Skin epidermis (tissue), 12 donors: ENCODE measurements around the gene SMPD4.
"Not testable (repeated sequence)": the region's sequence is repeated elsewhere in the genome, so short reads cannot be mapped to it uniquely, and the experiment has no call there.

Experiments
- H3K27ac ChIP-seq, 21 experiments: fragments of 200-600 bp; sonication (generic) in 11 of 21; one replicate each; pipeline ENCODE4 v1.5.0; 2020; ENCODE audit warnings: mild to moderate bottlenecking in 3 of 21, inconsistent platforms in 2 of 21, moderate library complexity in 2 of 21
- H3K4me3 ChIP-seq, 7 experiments: fragments of 200-600 bp; sonication (generic) in 2 of 7; one replicate each; pipeline ENCODE4 v1.5.0; 2020; ENCODE audit warnings: inconsistent platforms in 2 of 7, mild to moderate bottlenecking in 2 of 7, moderate library complexity in 1 of 7

The SMPD4 gene, protein sequence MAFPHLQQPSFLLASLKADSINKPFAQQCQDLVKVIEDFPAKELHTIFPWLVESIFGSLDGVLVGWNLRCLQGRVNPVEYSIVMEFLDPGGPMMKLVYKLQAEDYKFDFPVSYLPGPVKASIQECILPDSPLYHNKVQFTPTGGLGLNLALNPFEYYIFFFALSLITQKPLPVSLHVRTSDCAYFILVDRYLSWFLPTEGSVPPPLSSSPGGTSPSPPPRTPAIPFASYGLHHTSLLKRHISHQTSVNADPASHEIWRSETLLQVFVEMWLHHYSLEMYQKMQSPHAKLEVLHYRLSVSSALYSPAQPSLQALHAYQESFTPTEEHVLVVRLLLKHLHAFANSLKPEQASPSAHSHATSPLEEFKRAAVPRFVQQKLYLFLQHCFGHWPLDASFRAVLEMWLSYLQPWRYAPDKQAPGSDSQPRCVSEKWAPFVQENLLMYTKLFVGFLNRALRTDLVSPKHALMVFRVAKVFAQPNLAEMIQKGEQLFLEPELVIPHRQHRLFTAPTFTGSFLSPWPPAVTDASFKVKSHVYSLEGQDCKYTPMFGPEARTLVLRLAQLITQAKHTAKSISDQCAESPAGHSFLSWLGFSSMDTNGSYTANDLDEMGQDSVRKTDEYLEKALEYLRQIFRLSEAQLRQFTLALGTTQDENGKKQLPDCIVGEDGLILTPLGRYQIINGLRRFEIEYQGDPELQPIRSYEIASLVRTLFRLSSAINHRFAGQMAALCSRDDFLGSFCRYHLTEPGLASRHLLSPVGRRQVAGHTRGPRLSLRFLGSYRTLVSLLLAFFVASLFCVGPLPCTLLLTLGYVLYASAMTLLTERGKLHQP

DNA sequence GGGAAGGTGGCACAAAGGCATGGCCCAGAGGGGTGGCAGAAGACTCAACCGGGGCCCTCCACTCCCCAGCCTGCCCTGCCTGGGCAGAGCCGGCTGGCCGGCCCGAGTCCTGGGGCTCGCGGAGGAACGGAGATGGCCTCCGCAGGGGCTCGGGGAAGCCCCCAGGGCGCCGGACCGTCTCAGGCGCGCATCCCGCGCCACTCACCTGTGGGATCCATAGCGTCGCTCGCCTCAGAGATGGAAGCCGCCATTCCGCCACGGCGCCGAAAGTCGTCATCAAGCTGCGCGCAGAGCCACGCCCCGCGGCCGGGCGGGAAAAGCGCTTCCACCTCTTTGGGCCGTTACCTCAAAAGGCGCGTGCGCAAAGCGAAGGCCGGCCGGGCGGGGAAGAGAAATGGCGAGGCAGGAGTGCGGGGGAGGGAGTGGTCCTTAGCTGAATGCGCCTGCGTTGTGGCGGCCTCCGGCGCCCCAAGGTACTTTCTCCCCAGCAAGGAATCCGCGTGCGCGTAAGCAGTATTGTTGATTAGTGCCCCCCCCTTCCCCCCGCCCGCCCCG is at the start of gene SMPD4:
SMPD4 (minus strand) TSS at position 278 of the 555 bp plus-strand sequence. CDS start 5,010 bp downstream, outside the sequence.
- peak within 1 kb of the TSS; percentile 66 to 100 (median 98) for H3K4me3 ChIP-seq
- H3K27ac ChIP-seq: peak within 1 kb of the TSS; percentile 57 to 98 (median 93)

DNA sequence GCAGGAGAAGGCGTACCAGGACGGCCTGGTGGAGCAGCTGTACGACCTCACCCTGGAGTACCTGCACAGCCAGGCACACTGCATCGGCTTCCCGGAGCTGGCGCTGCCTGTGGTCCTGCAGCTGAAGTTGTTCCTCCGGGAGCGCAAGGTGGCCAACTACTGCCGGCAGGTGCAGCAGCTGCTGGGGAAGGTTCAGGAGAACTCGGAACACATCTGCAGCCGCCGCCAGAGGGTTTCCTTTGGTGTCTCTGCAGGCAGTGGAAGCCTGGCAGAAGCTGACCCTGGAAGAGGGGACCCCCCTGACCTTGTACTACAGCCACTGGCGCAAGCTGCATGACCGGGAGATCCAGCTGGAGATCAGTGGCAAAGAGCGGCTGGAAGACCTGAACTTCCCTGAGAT is 49.5 kb upstream of the SMPD4 start:
- not testable (repeated sequence) for H3K27ac ChIP-seq, H3K4me3 ChIP-seq

DNA sequence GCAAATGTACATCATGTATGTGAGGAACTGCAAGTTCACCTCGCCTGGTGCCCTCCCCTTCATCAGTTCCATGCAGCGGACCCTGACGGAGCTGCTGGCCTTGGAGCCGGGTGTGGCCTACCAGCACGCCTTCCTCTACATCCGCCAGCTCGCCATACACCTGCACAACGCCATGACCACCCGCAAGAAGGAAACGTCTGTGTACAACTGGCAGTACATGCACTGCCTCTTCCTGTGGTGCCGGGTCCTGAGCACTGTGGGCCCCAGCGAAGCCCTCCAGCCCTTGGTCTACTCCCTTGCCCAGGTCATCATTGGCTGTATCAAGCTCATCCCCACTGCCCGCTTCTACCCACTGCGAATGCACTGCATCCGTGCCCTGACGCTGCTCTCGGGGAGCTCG is 49.0 kb upstream of the SMPD4 start:
- H3K4me3 ChIP-seq, H3K27ac ChIP-seq: not testable (repeated sequence)

DNA sequence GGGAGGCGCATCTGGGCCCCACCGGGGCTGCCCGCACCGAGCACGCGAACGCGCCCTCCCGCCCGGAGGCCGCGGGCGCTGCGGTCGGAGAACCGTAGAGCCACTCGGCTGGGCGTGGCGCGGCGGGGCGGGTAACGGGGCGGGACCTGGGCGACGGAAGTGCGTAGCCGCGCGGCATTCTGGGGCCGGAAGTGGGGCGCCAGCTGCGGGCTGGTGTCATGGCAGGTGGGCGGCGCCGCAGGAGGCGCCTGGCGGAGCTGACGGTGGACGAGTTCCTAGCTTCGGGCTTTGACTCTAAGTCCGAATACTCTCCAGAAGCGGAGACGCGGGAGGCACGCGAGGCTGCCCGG is 47.7 kb upstream of the SMPD4 start:
- H3K27ac ChIP-seq, H3K4me3 ChIP-seq: not testable (repeated sequence)

DNA sequence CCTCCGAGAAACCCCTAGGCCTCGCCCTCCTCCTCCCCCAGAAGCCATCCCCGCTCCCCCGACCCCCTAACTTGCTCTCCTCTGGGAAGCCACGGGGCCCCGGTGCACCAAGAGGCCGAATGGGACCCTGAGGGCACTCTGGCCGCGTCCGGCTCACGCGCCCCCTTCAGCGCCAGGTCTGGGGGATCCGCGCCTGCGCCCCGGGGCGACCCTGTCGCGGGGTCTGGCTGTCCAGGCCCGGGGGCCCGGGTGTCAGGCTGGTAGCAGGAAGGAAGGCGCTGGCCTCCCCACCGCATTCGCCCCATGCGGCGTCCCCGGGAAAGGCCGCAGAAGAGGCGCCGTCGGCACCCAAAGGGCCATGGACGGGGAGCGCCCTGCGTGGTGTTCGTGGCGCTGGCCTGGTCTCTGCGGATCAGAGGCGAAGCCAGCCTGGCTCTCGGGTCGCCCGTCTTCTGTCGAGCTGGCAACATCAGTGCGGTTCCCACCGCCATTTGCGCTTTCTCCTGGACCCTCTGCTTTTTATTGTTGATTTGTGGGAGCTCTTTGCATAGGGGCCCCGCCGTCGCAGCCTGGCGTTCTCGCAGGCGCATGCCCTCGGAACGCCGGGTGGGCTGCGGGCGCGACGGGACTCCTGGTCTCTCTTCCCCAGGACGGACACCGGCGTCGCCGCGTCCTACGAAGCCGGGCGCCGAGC is 47.2 kb upstream of the SMPD4 start:
- H3K27ac ChIP-seq, H3K4me3 ChIP-seq: not testable (repeated sequence)

DNA sequence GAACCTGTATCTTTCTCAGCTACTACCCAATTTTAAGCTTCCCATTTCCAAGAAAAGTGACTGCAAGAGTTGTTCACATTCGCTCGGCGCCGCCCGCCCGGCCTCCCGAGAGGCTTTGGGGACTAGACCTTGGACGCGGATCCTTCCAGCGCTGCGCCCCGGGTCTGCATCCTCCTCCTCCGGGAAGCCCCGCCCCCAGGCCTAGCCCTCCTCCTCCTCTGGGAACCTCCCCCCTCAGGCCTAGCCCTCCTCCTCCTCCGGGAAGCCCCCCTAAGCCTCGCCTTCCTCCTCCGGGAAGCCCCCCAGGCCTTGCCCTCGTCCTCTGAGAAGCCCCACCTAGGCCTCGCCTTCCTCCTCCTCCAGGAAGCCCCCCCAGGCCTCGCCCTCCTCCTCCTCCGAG is 46.6 kb upstream of the SMPD4 start:
- not testable (repeated sequence) for H3K4me3 ChIP-seq, H3K27ac ChIP-seq

DNA sequence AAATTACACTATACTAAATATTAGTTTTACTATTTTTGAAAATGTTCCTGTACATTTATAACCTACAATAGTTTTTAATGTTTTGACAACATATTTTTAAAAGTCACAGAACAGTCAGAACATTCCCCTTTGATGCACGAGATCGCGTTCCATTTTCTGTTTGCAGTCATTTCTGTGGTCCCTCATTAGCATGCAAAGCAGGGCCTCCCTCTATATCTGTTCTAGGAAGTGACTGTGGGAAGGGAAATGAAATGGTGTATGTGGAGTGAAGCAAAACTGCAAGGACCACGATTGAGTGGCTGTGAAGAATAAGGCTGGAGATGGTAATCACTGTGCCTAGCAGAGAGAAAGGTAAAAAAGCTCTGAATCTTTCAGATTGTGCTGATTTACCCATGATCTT is 41.1 kb upstream of the SMPD4 start:
- H3K4me3 ChIP-seq, H3K27ac ChIP-seq: not testable (repeated sequence)

DNA sequence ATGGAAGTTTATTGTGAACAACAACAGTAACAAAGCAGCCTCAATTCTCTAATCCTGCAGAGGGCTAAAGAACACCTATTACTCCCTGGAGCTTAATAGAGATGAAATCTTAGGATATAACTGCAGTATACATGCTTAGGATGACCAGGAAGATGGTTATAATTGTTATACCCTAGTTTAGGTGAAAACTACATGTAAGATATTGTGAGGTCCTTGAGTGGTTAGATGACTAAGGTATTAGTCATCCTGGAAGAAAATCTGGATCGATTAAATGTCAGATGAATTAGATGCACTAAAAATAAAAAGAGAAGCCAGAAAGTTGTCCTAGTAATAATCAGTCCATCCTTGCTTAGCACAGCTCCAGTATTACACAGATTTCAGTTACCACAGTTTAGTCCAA is 39.1 kb upstream of the SMPD4 start:
- H3K27ac ChIP-seq, H3K4me3 ChIP-seq: not testable (repeated sequence)

DNA sequence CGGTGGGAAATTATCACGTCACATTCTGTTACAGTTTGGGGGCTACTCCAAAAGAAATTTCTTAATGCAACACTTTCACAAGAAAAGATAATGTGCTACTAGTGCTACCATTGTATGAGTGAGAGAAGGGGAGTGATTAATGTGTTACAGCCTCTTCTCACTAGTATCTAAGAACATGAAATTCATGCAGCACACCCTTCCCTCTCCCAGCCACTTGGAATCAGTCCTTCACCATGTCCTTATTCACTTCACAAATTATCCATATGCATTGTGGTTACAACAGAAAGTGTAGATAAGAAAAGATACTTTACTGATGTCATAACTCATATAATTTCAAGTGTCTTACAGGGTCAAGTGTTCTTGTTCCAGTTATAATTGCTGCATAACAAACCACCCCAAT is 37.7 kb upstream of the SMPD4 start:
- H3K4me3 ChIP-seq, H3K27ac ChIP-seq: not testable (repeated sequence)

DNA sequence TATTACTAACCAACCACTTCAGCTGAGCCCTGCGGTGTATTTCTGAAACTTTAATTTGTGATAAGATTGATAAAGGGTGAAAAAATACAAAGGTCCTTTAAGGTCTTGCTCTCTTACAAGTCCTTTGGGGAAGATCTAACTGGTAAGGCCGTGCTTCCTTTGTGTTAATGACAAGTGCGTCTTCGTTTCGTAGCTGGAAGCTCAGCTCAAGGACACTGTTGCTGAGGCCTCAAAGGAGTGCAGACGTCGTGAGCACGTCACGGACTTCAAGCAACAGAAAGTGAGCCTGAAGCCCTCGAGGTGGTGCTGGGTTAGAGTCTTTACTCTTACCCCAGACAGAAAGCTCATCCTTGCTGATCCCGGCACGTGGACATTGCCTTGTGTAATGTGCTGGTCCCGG is 25.6 kb upstream of the SMPD4 start:
- not testable (repeated sequence) for H3K27ac ChIP-seq, H3K4me3 ChIP-seq

DNA sequence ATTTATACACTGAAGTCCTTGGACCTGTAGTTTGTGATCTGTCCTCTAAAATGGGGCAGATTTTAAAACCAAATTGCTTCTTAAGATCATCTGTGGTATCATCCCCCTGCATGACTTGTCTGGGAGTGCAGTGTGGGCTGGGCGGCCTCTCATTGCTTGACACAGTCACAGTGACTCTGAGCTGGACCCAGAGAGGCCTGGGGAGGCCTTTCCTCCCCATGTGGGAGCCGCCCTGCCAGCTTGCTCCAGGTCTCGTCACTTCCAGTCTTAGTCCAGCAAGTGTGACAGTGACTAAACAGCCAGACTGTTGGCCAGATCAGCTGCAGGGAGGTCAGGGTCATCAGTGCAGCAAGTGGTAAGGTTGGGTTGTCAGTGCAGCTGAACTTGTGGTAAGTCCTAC is 21.7 kb upstream of the SMPD4 start:
- H3K27ac ChIP-seq, H3K4me3 ChIP-seq: not testable (repeated sequence)

DNA sequence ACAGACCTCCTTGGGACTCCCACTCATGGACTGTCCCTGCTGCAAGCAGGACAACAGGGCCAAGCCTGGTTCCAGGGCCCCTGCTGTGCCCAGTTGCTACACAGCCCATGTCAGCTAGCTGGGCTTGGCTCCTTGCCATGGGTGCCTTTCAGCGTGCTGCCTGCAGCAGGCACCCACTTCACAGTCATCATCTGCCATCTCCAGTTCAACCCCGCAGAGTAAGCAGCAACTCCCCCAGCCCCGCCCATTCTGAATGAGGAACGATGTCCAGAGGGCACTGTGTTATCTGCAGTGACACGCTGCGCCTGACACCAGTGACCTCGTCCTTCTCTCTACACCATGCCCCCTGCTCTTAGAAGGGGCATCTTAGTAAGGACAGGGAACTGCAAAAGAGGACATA is 21.1 kb upstream of the SMPD4 start:
- H3K27ac ChIP-seq, H3K4me3 ChIP-seq: not testable (repeated sequence)

DNA sequence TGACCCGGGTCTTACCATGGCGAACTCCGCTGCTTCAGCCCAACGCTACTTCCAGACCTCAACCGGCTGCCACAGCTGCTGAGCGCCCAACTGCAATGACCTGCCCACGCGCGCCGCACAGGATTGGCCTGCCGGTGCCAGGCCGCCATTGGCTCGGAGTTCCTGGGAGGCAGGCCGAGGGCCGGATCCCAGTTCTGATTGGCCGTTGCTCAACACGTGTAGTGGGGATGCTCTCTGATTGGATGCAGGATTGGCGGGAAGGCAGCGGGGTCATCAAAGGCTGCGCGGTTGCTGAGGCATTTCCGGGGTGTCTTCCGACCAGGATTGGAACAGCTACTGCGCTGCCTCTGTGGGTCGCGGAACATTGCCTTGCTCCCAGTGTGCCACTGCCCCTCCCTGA is 16.9 kb upstream of the SMPD4 start, which contains the start of gene TUBA3E:
TUBA3E (minus strand) TSS at position 97 of the 400 bp plus-strand sequence; CDS start at position 18, 79 bp downstream.
- H3K4me3 ChIP-seq: no peak within 1 kb of the TSS
- no peak within 1 kb of the TSS for H3K27ac ChIP-seq

DNA sequence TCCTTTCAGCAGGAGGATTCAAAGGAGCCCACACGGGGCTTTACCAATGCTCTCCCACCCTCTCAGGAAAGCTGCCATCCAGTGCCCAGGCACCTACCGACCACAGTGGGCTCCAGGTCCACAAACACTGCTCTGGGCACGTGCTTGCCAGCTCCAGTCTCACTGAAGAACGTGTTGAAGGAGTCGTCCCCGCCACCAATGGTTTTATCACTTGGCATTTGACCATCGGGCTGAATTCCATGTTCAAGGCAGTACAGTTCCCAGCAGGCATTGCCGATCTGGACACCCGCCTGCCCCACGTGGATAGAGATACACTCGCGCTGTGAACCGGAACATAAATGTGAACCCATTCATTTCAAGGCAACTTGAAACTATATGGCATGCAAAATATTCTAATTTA is 14.7 kb upstream of the SMPD4 start:
- not testable (repeated sequence) for H3K4me3 ChIP-seq, H3K27ac ChIP-seq

DNA sequence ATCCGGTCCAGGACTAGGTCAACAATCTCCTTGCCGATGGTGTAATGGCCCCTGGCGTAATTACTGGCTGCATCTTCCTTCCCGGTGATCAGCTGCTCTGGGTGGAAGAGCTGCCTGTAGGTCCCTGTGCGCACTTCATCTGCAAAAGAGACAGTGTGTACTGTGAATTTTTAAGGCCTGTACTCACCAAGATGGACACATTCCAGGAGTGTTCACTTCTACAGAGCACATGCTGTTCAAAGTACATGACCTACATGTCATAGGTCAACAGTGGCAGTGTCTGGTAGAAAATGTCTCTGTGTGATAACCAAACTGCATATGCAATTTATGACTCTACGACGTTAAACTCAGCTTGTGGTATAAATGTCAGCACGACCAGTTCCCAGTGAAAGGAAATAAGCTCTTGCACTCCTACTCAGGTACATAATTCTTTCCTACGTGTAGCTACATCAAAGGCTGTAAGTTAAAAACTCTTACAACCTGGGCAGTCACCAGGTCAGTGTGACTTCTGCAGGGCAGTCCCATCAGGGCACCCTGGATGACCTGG is 13.8 kb upstream of the SMPD4 start:
- H3K27ac ChIP-seq, H3K4me3 ChIP-seq: not testable (repeated sequence)

DNA sequence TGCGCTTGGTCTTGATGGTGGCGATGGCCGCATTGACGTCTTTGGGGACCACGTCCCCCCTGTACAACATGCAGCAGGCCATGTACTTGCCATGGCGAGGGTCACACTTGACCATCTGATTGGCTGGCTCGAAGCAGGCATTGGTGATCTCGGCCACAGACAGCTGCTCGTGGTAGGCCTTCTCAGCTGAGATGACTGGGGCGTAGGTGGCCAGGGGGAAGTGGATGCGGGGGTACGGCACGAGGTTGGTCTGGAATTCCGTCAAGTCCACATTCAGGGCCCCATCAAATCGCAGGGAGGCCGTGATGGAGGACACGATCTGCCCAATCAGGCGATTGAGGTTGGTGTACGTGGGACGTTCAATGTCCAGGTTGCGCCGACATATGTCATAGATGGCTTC is 12.4 kb upstream of the SMPD4 start:
- not testable (repeated sequence) for H3K4me3 ChIP-seq, H3K27ac ChIP-seq

DNA sequence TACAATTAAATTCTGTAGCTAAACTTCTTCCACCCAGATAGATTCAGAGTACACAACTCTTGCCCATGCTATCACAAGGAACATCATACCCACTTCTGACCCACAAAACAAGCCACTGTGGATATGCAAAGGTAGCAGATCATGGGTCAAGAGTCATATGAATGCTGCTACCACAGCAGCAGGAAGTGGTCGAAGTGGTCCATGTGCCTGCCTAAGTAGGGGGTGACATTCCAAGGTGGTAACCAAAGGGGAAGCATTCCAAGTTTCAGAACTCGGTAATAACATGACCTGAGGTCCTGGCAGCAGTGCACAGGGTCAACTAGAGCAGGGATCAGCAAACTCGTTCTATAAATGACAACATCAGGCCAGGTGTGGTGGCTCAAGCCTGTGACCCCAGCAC is 11.0 kb upstream of the SMPD4 start:
- not testable (repeated sequence) for H3K27ac ChIP-seq, H3K4me3 ChIP-seq

DNA sequence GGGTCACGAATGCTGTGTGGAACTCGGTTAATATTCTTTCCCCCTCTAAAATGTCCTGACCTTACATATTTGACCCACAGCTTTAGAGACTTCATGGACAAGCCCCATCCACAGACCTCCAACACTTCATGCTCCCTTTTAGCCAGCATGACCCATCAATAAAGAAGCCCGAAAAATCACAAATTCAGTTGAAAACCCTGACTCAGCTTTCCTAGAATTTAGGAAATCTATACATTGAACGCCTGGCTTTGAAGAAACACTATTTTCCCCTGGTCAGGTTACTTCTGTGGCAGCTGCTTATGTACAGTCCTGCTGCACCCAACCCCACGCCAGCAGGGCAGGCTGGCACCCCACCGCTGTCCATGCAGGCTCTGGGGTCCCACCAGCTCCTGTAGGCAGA is 9.9 kb upstream of the SMPD4 start:
- H3K27ac ChIP-seq, H3K4me3 ChIP-seq: not testable (repeated sequence)

DNA sequence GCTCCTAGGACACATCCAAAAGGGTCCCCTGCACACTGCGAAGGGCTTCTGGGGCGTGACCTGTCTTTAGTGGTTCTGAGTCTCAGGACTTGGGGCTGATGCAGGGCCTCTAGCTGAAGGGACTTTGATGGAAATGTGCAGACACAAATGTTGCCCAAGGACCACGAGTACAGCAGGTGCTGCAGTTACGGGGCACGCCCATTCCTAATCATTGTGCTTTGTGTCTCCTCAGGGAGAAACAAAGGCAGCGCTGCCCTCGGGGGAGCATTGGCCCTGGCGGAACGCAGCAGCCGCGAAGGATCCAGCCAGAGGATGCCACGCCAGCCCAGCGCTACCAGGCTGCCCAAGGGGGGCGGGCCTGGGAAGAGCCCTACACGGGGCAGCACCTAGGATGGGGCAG is 8.8 kb upstream of the SMPD4 start:
- Histone ChIP-seq H3K4me3 (no peak overlapping the region), H3K27ac (no peak overlapping the region)

DNA sequence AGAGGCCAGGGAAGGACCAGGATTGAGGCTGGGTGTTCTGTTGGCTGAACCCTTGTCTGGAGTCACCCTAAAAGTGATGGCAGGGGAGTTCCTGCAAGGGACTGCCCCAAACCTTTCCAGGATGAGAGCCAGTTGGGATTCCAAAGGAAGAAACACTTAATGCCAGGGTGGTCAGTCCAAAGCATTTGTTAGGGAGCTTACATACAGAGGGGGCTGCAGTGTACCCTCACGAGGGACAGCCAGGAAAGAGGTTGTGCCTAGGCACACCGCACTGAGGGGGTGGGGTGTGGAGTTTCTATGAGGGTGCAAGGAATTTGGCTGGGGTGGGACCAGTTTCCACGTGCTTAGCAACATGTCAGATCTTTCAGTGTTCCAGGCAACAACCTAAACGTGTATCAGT is 7.6 kb upstream of the SMPD4 start:
- not testable (repeated sequence) for H3K4me3 ChIP-seq

More for the DNA sequence above, 7.6 kb upstream of the SMPD4 start:
- H3K27ac ChIP-seq: not testable (repeated sequence)
